Mononuclear cell (primary cell): ENCODE measurements around the gene EPHA6. TPM values are rescaled to one million over a fixed set of nuclear protein-coding genes. Genes with fewer than 3 reads are reported as not detected.

Experiments
- H3K27me3 ChIP-seq: 2 replicates; pipeline ENCODE4 v1.6.0; 2011; ENCODE audit warnings: low read length, control low read depth; ENCODE audit not compliant: insufficient read depth
- H3K4me1 ChIP-seq: 2 replicates; pipeline ENCODE4 v1.5.1; 2011; ENCODE audit warnings: mild to moderate bottlenecking, low read length, control low read depth; ENCODE audit not compliant: insufficient read depth
- H3K4me3 ChIP-seq: 2 replicates; pipeline ENCODE4 v1.5.1; 2011; ENCODE audit warnings: mild to moderate bottlenecking, low read length, moderate library complexity
- H3K9me3 ChIP-seq: 2 replicates; pipeline ENCODE4 v1.5.1; 2011; ENCODE audit warnings: low read depth, mild to moderate bottlenecking, control low read depth, low read length
- total RNA-seq: library from RNA; depleted of rRNA; stranded (reverse); fragments of >200 nt; gene quantifications from one replicate; pipeline ENCODE4 v1.2.3, GENCODE V29; 2012

EPHA6 gene
- total RNA-seq, 1 donor, result not detected

DNA sequence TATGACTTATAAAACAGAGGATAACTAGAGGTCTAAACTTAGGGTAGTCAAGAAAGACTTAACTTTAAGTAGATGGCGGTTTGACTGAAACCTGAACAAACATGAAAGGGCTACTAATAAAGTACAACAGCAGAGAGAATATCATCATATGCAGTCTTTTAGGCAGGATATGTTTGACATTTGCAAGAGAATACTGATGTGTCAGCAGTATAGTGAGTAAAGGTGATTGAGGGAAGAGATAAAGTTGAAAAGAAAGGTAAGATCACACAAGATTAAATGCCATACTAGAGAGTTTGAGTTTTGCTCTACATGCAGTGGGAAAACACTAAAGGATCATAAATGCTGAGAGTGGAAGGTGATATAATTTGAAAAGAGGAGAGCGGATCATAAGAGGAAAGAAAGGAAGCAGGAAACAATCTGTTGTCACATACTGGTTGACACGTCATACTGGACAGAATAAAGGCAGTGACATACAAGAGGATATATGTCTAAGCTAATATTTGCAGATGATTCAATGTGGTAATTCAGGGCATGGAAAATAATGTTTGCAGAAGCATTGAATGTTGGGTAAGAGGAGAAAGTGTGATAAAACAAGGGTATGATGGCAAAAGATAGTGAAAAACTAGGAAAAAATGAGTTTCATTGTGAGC, 223.0 kb downstream of the EPHA6 start:
- H3K4me3 ChIP-seq, result no peak overlapping the region
- no peaks in the 10 kb centered on the region for H3K27me3 ChIP-seq
- H3K4me1 ChIP-seq, result no peaks in the 10 kb centered on the region
- H3K9me3 ChIP-seq, result peaks cover 4% of the 10 kb centered on the region

DNA sequence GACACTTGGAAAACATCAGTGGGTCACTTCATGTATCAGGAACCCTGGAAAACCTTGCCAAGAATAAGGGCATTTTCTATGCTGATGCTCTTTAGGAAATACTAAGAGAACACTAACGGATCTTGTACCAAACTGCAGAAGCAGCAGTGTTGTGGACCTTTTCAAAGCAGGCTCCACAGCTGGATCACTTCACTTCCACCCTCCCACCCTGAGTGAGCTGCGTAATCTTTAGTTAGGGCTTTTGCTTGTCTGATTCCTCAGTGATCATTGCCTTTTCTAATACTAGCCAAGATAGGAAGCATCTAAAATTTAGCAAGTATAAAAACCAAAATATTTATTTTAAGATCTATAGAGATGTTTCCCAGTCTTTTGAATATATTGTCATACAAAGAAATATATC, 229.0 kb downstream of the EPHA6 start:
- H3K9me3 ChIP-seq, result no peaks in the 10 kb centered on the region
- H3K27me3 ChIP-seq, result no peaks in the 10 kb centered on the region
- no peak overlapping the region for H3K4me3 ChIP-seq
- no peaks in the 10 kb centered on the region for H3K4me1 ChIP-seq

DNA sequence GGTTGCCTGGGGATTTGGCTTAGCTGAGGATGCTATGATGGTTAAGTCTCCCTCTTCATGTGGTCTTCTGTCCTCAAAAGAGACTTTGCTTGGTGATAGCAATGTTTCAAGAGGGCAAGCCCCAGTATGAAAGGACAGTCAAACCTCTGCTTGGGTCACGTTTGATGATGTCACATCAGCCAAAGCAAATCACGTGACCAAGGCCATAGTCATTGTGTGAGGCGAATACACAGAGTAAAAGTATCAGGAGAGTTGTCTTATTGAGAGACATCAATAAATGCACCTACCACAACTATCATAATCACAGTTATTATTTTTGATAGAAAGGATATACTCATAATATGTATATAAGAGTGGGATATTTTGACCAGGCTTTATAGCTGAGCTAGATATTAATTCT, 243.0 kb downstream of the EPHA6 start:
- no peaks in the 10 kb centered on the region for H3K9me3 ChIP-seq
- no peaks in the 10 kb centered on the region for H3K27me3 ChIP-seq
- no peaks in the 10 kb centered on the region for H3K4me1 ChIP-seq
- no peak overlapping the region for H3K4me3 ChIP-seq

DNA sequence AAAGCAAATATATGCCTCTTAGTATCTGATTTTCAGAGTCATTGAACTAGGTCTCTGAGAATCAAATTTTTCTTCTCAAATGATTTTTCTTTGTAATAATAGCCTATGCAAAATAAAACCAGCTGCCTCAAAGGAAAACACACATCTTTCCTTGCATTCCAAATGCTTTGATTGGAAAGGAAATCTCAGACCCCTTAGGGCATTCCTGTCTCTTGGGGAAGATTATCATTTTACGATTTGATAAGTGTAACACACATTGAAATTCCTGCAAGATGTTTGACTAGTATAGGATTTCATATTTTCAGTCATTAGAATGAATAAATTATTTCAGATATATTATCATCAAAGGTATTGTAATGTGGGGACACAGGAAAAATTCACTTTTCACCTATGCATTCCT, 244.8 kb downstream of the EPHA6 start:
- no peak overlapping the region for H3K4me3 ChIP-seq
- H3K27me3 ChIP-seq, result no peaks in the 10 kb centered on the region
- H3K9me3 ChIP-seq, result no peaks in the 10 kb centered on the region
- H3K4me1 ChIP-seq, result no peaks in the 10 kb centered on the region

DNA sequence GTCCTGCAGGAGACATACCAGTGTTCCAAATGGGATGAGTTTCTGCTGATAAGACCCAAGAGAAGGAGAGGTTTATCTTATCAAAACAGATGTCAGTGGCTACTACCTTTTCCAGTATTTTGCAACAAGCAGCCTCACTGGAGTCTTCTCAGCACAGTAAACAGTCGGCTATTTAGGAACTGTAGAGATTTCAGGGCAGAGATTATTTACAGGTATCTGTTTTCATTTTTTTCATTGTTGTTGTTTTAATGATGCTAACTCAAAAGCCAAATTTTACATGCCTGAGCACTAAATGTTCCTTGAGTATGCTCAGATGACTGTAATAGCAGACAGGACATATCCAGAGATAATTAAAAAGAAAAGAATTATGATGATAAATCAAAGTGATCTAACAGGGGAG, 252.1 kb downstream of the EPHA6 start:
- Histone ChIP-seq H3K27me3 (no peaks in the 10 kb centered on the region), H3K9me3 (no peaks in the 10 kb centered on the region), H3K4me1 (no peaks in the 10 kb centered on the region), H3K4me3 (no peak overlapping the region)

DNA sequence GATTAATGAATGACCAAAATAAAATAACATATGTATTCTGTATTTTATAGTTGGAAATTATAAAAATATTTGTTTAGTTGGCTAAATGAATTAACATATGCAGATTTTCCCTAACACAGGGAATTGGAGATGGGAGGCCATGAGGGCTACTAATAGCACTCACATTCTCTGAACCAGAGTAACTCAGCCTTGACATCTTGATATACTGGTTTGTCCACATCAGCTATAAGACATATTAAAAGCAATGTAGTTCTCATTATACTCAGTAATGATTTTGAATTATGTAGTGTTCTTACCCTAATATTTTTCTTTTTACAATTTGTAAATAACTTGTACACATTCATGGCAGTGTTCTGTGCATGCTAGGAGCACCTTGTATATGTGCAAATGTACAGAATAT, 255.9 kb downstream of the EPHA6 start:
- Histone ChIP-seq H3K9me3 (no peaks in the 10 kb centered on the region), H3K4me3 (no peak overlapping the region), H3K27me3 (no peaks in the 10 kb centered on the region), H3K4me1 (no peaks in the 10 kb centered on the region)

DNA sequence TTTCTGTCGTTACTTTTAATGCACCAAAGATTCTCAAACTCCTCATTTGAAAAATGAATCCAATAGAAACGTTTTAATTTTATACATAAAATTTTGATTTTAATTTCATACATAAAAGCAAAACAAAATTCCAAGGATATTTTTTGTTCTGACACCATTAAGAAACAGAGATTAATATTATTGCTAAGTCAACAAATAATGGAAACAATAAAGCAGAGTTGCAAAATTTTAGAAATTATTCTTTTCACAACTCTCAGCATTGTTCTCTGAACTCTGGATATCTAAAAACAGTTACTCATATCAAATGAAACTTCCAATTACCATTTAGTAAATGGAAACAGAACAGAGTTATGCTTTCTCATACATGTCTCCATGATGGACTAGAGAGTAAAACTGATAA, 260.2 kb downstream of the EPHA6 start:
- H3K9me3 ChIP-seq, result no peaks in the 10 kb centered on the region
- no peaks in the 10 kb centered on the region for H3K4me1 ChIP-seq
- no peak overlapping the region for H3K4me3 ChIP-seq
- no peaks in the 10 kb centered on the region for H3K27me3 ChIP-seq

DNA sequence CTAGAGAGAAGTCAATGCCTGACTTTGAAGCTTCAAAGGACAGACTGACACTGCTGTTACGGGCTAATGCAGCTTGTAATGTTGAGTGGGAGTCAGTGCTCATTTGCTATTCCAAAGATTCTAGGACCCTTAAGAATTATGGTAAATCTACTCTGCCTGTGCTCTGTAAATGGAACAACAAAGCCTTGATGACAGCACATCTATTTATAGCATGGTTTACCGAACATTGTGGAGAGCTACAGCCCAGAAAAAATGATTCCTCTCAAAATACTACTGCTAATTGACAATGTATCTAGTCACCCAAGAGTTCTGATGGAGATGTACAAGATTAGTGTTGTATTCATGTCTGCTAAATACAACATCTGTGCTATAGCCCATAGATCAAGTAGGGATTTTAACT, 262.3 kb downstream of the EPHA6 start:
- Histone ChIP-seq H3K27me3 (no peaks in the 10 kb centered on the region), H3K4me1 (no peaks in the 10 kb centered on the region), H3K9me3 (no peaks in the 10 kb centered on the region), H3K4me3 (no peak overlapping the region)

DNA sequence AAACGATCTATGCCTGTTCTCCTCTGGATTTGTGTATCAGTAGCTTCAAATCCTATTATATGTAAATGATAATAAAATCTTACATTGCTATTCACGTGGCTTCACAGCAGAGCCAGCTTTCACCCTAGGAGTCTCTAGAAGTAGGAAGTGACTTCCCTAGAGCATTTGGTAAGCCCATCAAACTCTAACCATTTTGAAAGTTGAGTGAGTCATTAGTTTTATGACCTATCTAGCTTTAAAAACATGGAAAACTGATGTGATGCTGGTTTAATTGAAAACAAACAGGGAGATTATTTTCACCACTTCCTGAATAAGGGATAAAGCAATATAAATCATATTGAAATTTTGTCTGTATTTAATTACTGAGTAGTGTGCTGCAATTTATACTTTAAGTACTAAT, 275.2 kb downstream of the EPHA6 start:
- Histone ChIP-seq H3K9me3 (no peaks in the 10 kb centered on the region), H3K4me3 (no peak overlapping the region), H3K4me1 (no peaks in the 10 kb centered on the region), H3K27me3 (no peaks in the 10 kb centered on the region)

DNA sequence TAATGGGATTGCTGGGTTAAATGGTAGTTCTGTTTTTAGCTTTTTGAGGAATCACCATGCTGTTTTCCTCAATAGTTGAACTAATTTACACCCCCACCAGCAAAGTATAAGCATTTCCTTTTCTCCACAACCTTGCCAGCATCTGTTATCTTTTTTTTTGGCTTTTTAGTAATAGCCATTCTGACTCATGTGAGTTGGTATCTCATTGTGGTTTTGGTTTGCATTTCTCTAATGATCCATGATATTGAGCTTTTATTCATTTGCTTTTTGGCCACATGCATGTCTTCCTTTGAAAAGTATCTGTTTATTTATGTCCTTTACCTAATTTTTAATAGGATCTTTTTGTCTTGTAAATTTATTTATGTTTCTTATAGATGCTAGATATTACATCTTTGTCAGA, 288.2 kb downstream of the EPHA6 start:
- no peaks in the 10 kb centered on the region for H3K4me1 ChIP-seq
- no peak overlapping the region for H3K4me3 ChIP-seq
- H3K27me3 ChIP-seq, result no peaks in the 10 kb centered on the region
- no peaks in the 10 kb centered on the region for H3K9me3 ChIP-seq

DNA sequence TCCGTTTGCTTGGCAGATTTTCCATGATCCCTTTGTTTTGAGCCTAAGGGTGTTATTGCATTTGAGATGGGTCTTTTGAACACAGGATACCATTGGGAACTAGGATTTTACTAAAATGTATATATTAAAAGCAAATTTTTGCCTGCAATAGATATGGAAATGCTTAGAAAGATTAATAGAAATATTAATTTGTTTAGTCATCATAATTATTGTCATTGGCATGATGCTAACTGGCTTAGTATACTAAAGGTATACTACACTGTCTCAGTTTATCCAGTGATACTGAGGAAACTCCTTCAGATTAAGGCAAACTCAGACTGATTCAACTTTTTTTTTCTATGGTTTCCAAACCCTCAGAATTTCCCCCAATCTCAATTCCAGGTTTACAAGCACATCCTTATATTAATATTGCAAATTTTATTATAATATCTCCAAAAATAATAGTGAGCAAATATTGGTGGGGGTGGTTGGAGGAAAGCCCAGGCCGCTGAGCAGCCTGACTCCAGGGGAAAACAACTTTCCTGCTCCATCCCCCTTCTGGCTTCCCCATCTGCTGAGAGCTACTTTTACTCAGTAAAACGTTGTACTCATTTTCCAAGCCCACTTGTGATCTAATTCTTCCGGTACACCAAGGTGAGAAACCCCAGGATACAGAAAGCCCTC, 291.7 kb downstream of the EPHA6 start:
- no peak overlapping the region for H3K4me3 ChIP-seq
- no peaks in the 10 kb centered on the region for H3K4me1 ChIP-seq
- H3K9me3 ChIP-seq, result peaks cover 6% of the 10 kb centered on the region

DNA sequence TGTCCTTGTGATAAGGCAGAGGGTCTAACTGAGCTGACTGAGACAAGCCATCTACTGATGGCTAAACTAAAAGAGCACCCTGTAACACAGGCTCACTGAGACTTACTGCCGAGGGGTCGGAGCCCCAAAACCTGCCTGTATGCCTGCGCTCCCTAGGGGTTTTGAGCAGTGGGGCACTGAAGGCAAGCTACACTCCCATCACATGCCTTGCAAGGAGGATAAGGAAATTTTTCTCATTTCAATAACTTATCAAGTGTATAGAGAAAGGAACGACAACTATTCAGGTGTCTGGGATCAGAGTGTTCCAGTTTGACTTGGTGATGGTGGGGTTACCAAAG, 292.2 kb downstream of the EPHA6 start:
- Histone ChIP-seq H3K4me1 (no peaks in the 10 kb centered on the region), H3K9me3 (peaks cover 6% of the 10 kb centered on the region), H3K4me3 (no peak overlapping the region), H3K27me3 (no peaks in the 10 kb centered on the region)

More for the DNA sequence above, 291.7 kb downstream of the EPHA6 start:
- no peaks in the 10 kb centered on the region for H3K27me3 ChIP-seq

DNA sequence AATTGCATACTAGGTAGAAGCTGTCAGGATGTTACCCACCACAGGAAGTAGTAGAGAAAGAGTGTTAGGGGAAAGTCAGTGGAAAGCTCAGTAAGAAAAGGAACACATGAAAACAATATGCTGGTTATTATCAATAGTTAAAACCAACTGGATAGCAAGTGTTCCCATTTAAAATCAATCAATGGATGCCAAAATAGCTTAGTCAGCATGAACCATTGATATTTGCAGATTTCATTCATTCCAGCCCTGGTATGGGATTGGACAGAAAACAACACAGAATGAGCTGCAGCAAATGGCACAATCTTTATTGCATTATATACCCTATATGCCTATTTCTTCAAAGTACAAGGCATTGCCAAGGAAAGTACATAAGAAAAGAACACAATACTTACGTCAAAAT, 293.7 kb downstream of the EPHA6 start:
- Histone ChIP-seq H3K27me3 (no peaks in the 10 kb centered on the region), H3K4me1 (no peaks in the 10 kb centered on the region), H3K9me3 (peaks cover 9% of the 10 kb centered on the region), H3K4me3 (no peak overlapping the region)

DNA sequence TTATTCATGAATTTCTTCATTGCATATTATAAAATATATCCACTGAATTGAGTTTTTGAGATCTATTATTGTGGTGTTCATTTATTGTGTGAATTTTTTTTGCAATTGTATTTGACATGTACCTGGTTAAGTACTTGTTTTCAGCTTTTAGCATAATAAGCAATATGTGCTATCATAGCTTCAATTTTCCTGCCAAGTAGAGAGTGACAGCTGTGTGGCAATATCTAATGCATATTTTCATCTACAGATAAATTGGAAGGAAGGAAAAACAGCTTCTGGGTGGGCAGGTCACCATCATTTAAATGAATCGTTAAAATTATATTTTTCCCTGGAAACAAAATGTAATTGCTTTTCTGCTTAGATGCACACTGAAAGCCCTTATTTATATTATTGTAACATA, 296.9 kb downstream of the EPHA6 start:
- no peak overlapping the region for H3K4me3 ChIP-seq
- H3K9me3 ChIP-seq, result peaks cover 9% of the 10 kb centered on the region
- no peaks in the 10 kb centered on the region for H3K27me3 ChIP-seq
- no peaks in the 10 kb centered on the region for H3K4me1 ChIP-seq

DNA sequence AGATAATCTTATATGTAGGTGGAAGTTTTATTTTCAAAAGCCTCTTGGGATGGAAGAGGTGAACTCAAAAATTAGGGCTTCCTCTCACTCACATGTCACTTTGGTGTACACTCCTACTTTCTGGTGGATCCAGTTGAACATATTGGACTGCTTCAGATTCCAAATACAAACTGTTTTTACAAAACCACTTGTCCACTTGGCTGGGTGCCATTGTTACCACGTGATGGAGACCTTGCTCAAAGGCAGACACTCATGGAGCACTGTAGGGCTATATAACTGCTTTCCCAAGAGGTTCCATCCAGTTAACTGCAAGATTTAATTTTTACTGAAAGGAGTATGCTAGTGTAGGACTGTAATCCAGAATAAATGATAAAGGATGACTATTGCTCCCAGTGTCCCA, 307.0 kb downstream of the EPHA6 start:
- Histone ChIP-seq H3K4me1 (no peaks in the 10 kb centered on the region), H3K4me3 (no peak overlapping the region), H3K9me3 (no peaks in the 10 kb centered on the region), H3K27me3 (no peaks in the 10 kb centered on the region)

DNA sequence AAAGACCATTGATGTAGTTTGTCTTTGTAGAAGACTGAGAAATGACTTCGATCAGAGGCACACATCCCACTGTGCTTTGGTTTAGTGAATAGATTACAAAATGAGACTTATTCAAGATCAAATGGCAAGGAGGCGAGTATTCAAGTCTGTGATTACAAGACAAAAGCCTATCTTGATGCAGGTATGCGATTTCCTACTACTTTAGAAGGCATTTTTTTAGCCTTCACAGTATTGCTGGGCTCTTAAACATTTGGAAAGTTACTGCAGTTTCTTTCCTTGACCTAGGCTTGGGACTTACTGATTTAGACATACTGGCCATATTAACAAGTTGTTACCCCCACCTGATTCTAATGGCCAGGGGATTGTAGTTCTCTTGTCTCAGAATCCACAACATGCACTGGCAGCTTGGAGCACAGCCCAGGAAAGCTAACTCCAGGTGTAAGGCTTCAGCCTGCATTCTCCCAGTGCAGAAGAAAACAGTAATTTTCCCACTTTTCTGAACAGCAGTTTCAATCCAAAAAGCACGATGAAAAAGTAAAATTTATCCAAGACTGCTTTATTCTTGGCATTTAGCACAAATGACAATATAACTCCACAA, 311.6 kb downstream of the EPHA6 start:
- Histone ChIP-seq H3K27me3 (no peaks in the 10 kb centered on the region), H3K4me1 (no peaks in the 10 kb centered on the region), H3K4me3 (no peak overlapping the region), H3K9me3 (no peaks in the 10 kb centered on the region)
